ACC112 (cell line): ENCODE measurements around the gene IKZF5.

Experiments
- H2AFZ ChIP-seq: fragments of 200-600 bp; sonication (generic); one replicate; pipeline ENCODE4 v1.6.0; 2017; ENCODE audit warnings: antibody characterized with exemption, low read length; ENCODE audit not compliant: unreplicated experiment
- H3K27ac ChIP-seq: fragments of 200-600 bp; sonication (generic); 2 replicates; pipeline ENCODE4 v1.5.1; 2014; ENCODE audit warnings: low read depth, mild to moderate bottlenecking, antibody characterized with exemption, low read length, moderate library complexity
- H3K27me3 ChIP-seq: fragments of 200-600 bp; sonication (generic); 2 replicates; pipeline ENCODE4 v1.6.1; 2014; ENCODE audit warnings: mild to moderate bottlenecking, antibody characterized with exemption, low read length, moderate library complexity, mixed read lengths; ENCODE audit not compliant: insufficient read depth
- H3K36me3 ChIP-seq: fragments of 200-600 bp; sonication (generic); 2 replicates; pipeline ENCODE4 v1.6.1; 2016; ENCODE audit warnings: mild to moderate bottlenecking, antibody characterized with exemption, low read length, moderate library complexity, mixed read lengths; ENCODE audit not compliant: insufficient read depth
- H3K4me1 ChIP-seq: fragments of 200-600 bp; sonication (generic); one replicate; pipeline ENCODE4 v1.6.1; 2016; ENCODE audit warnings: low read length, mixed read lengths; ENCODE audit not compliant: insufficient read depth, unreplicated experiment, control insufficient read depth
- H3K4me3 ChIP-seq: fragments of 200-600 bp; sonication (generic); 2 replicates; pipeline ENCODE4 v1.5.1; 2014; ENCODE audit warnings: mild to moderate bottlenecking, low read depth, low read length
- H3K79me2 ChIP-seq: fragments of 200-600 bp; sonication (generic); one replicate; pipeline ENCODE4 v1.6.0; 2016; ENCODE audit warnings: low read length; ENCODE audit not compliant: control insufficient read depth, unreplicated experiment, insufficient read depth

Gene IKZF5

GRCh38 chr10:122949296-122949695 lies 59.3 kb downstream of the IKZF5 start:
- Histone ChIP-seq H3K4me3 (no peak overlapping the region), H3K36me3 (peaks cover 29% of the 10 kb centered on the region), H3K79me2 (peaks cover 14% of the 10 kb centered on the region), H3K27ac (no peak overlapping the region), H3K4me1 (peaks cover 11% of the 10 kb centered on the region), H2AFZ (no peak overlapping the region), H3K27me3 (no peaks in the 10 kb centered on the region)
